BLaER1 treated with 17β-estradiol and CSF1 and Interleukin-3, amounts not matched to agents 10 nM and 100 nM (cell line): ENCODE results near the gene ZBTB46.

Source experiments
- H3K27ac ChIP-seq, 11 experiments: shearing (Covaris generic); formaldehyde crosslinking; 2 replicates each; pipeline ENCODE4 v1.8.1; 2022
- H3K27me3 ChIP-seq, 11 experiments: shearing (Covaris generic); formaldehyde crosslinking; 2 replicates each; pipeline ENCODE4 v1.8.1; 2022
- H3K36me3 ChIP-seq, 11 experiments: shearing (Covaris generic); formaldehyde crosslinking; 2 replicates each; pipeline ENCODE4 v1.8.1; 2022
- H3K4me1 ChIP-seq, 10 experiments: shearing (Covaris generic); formaldehyde crosslinking; 2 replicates each; pipeline ENCODE4 v1.8.1; 2022
- H3K4me2 ChIP-seq, 11 experiments: shearing (Covaris generic); formaldehyde crosslinking; 2 replicates each; pipeline ENCODE4 v1.8.1; 2022
- H3K4me3 ChIP-seq, 10 experiments: shearing (Covaris generic); formaldehyde crosslinking; 2 replicates each; pipeline ENCODE4 v1.8.1; 2022
- H3K9ac ChIP-seq, 11 experiments: shearing (Covaris generic); formaldehyde crosslinking; 2 replicates each; pipeline ENCODE4 v1.8.1; 2022
- H3K9me3 ChIP-seq, 11 experiments: shearing (Covaris generic); formaldehyde crosslinking; replicated peaks in 1 of 11; 2 replicates each; pipeline ENCODE4 v1.8.1; 2022
- H4K20me1 ChIP-seq, 11 experiments: shearing (Covaris generic); formaldehyde crosslinking; 2 replicates each; pipeline ENCODE4 v1.8.1; 2022
- Cebpa-rat ChIP-seq, 11 experiments: shearing (Covaris generic); IDR thresholded peaks; 2 replicates each; pipeline ENCODE4 v1.8.1; 2022

ZBTB46 gene

DNA sequence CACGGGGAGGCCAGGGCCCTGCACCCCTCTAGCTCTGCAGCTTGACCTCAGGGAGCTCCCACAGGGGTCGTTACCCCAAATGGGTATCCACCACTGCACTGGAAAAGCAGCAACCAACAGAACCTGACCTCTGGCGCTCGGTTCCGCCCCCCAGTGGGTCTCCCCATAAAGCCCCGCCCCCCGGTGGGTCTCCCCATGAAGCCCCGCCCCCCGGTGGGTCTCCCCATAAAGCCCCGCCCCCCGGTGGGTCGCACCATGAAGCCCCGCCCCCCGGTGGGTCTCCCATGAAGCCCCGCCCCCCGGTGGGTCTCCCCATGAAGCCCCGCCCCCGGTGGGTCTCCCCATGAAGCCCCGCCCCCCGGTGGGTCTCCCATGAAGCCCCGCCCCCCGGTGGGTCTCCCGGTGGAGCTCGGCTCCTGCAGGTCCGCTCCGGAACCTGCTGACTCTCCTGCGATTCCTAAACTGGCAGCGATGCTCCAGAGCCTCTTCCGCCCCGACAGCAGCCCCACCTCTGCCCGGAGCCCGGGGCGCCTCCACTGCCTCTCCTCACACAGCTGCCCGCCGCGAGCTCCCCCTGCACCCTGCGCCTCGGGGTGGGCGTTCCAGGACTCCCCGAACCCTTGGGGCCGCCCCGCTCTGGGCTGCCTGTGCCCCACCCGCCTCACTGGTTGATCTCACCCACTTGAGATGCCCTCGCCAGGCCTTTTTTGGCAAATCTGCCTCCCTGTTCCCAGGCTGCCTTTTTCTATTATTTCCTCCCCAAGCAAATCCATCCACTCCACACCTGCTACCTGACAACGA is 79.4 kb downstream of the ZBTB46 start:
- peaks cover 0 to 37% (median 0%) of the 10 kb centered on the region in 11 experiments; a peak in 5 of 22 replicates for H4K20me1 ChIP-seq
- H3K4me1 ChIP-seq: peaks cover 8 to 63% (median 54%) of the 10 kb centered on the region in 10 experiments
- no peaks in the 10 kb centered on the region for H3K9me3 ChIP-seq
- no peaks in the 10 kb centered on the region for H3K27me3 ChIP-seq
- no peak for TF ChIP-seq Cebpa-rat (IDR thresholded peaks at IDR 0.05)
- H3K27ac ChIP-seq: peak overlapping the region in 7 of 11 experiments; percentile 44 to 64 (median 47); a peak in 10 of 22 replicates
- H3K4me3 ChIP-seq: peak overlapping the region in 4 of 10 experiments; percentile 2 to 39 (median 38); a peak in 1 of 20 replicates
- H3K4me2 ChIP-seq: peak overlapping the region; percentile 64 to 97 (median 84)
- peak overlapping the region in 10 of 11 experiments; percentile 1 to 62 (median 54); a peak in 16 of 22 replicates for H3K9ac ChIP-seq
- H3K36me3 ChIP-seq: 0 out of 22 replicates have a peak, but pooled peaks cover 0 to 2% (median 0%) of the 10 kb centered on the region in 11 experiments

DNA sequence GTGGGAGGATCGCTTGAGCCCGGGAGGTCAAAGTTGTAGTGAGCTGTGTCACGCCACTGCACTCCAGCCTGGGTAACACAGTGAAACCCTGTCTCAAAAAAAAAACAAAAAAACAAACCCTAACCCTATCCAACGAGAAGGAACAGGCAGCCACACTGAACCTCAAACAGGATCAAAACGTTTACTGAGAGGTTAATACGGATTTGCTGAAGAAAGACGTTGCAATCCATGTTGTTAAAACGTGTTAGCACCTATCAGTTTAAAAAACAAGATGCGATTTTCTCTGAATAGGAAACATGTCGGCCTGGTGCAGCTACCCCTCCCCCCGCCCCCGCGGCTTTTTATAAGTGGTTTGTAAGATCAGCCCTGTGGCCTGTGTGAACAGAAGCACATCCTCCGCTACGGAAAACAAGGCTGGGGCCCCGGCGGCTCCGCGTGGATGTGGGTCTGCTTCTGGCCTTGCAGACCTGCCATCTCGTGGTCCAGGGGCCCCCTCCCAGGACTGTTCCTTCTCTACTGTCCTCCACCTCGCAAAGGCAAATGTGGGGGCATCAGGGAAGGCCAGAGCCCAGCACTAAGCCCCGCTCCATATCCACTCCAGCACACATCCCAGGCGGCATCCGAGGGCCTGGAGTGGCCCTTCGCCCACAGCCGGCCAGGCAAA is 80.1 kb downstream of the ZBTB46 start:
- Histone ChIP-seq H3K4me2 (peak overlapping the region; percentile 64 to 97 (median 84)), H3K36me3 (0 out of 22 replicates have a peak, but pooled peaks cover 0 to 2% (median 0%) of the 10 kb centered on the region in 11 experiments), H3K9ac (peak overlapping the region in 10 of 11 experiments; percentile 1 to 62 (median 54); a peak in 17 of 22 replicates), H3K27ac (peak overlapping the region in 7 of 11 experiments; percentile 44 to 64 (median 47); a peak in 11 of 22 replicates), H3K9me3 (no peaks in the 10 kb centered on the region), H3K4me1 (peaks cover 8 to 65% (median 53%) of the 10 kb centered on the region in 10 experiments), H4K20me1 (peaks cover 0 to 36% (median 0%) of the 10 kb centered on the region in 11 experiments; a peak in 5 of 22 replicates), H3K4me3 (peak overlapping the region in 4 of 10 experiments; percentile 2 to 39 (median 38); a peak in 1 of 20 replicates), H3K27me3 (no peaks in the 10 kb centered on the region)
- TF ChIP-seq Cebpa-rat (IDR thresholded peaks at IDR 0.05): no peak

DNA sequence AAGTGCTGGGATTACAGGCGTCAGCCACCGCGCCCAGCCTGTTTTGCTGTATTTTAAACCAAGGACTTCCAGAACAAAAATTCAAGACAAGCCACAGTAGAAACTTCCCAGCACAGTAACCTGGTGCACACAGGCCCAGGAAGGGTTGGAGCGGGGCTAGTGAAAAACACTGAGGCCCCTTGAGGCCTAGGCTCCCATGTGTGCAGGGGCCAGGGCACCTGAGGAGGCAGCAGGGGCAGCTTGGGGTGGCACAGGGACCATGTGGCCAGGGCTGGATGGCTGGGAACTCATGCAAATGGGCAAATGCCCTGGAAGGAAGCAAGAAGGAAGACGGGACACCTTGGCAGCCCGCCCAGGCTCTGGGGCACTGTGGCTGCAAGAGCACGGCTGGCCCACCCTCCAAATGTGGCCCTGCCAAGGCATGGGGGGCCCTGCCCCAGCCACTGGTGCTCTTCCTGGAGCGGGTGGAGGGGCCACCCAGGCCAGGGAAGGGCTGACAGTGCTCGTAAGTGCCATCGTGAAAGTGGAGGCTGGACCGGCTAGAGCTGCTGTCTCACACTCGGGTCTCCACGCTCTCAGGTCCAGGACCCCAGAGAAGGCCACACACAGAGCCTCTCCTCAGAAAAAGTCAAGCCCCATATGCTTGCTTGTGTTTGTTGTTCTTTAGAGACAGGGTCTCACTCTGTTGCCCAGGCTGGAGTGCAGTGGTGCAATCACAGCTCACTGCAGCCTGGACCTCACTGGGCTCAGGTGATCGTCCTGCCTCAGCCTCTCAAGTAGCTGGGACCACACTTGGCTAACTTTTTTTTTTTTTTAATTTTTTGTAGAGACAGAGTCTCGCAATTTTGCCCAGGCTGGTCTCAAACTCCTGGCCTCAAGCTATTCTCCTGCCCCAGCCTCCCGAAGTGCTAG is 81.2 kb downstream of the ZBTB46 start:
- Histone ChIP-seq H3K27me3 (no peaks in the 10 kb centered on the region), H3K9me3 (no peaks in the 10 kb centered on the region), H3K4me1 (peaks cover 8 to 67% (median 53%) of the 10 kb centered on the region in 10 experiments), H4K20me1 (peaks cover 0 to 27% (median 0%) of the 10 kb centered on the region in 11 experiments; a peak in 6 of 22 replicates), H3K9ac (peak overlapping the region in 2 of 11 experiments; percentile 2 to 55; a peak in 3 of 22 replicates), H3K27ac (no peak overlapping the region; a peak in 1 of 22 replicates), H3K36me3 (peaks cover 0 to 10% (median 0%) of the 10 kb centered on the region in 11 experiments; a peak in 2 of 22 replicates), H3K4me2 (peak overlapping the region in 9 of 11 experiments; percentile 76 to 97 (median 87); a peak in 17 of 22 replicates), H3K4me3 (no peak overlapping the region)
- TF ChIP-seq Cebpa-rat (IDR thresholded peaks at IDR 0.05): no peak

DNA sequence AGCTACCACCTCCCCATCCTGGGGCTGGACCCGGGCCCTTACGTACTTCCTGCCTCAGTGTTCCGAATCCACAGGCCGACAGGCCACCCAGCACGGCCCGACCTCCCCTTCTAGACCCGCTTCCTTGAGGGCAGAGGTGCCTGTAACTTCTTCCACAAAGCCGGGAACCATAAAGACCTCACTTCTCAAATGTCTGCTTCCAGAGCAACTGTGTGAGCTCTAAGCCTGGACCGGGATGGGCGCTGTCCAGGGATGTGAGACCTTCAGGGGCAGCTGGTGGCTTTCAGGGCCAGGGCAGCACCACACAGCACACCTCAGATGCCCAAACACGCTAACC is 82.2 kb downstream of the ZBTB46 start:
- peaks cover 8 to 64% (median 53%) of the 10 kb centered on the region in 10 experiments for H3K4me1 ChIP-seq
- no peaks in the 10 kb centered on the region for H3K27me3 ChIP-seq
- H4K20me1 ChIP-seq: peaks cover 0 to 26% (median 0%) of the 10 kb centered on the region in 11 experiments; a peak in 6 of 22 replicates
- H3K4me2 ChIP-seq: peak overlapping the region in 4 of 11 experiments; percentile 65 to 77 (median 71); a peak in 5 of 22 replicates
- no peak for TF ChIP-seq Cebpa-rat (IDR thresholded peaks at IDR 0.05)
- H3K9ac ChIP-seq: no peak overlapping the region
- no peak overlapping the region for H3K27ac ChIP-seq
- no peaks in the 10 kb centered on the region for H3K9me3 ChIP-seq
- H3K36me3 ChIP-seq: peaks cover 0 to 14% (median 0%) of the 10 kb centered on the region in 11 experiments; a peak in 4 of 22 replicates
- H3K4me3 ChIP-seq: no peak overlapping the region

DNA sequence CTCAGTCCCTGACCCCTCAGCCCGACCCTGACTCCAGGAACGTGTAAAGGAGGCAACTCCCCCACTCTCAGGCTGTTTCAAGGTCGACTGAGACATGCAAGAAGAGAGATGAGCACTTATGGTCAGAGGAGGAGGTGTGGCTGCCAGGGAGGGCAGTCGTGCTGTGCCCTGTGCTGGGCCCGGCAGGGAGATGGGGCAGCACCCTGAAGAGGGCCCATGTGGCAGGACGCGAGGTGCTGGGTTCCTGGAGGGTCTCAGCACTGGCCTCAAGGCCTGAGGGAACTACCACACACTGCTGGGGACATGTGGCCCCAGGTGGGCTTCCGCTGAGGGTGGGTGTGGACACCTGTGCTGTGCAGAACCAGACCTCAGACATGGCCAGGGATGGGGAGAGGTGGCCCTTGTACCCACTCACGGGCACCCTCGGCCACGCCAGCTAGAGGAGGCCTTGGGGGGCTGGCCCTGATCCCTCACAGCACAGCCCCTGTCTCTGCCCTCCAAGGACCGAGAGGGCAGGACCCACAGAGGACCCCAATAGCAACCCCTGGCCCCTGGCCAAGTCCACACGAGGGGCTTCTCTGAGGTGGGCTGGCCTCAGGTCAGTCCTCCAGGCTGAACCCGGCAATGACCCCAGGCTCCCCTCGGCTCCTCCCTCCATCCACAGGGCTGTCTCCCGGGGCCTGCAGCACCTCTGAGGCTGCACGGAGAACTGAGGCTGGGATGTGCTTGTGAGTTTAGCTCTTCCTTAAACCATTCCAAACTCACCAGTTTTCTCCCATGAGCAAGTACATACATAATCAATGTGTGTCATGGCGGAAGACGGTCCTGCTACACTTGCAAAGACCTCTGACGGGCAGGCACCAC is 82.8 kb downstream of the ZBTB46 start:
- peaks cover 4 to 14% (median 5%) of the 10 kb centered on the region in 11 experiments; a peak in 17 of 22 replicates for H3K36me3 ChIP-seq
- H3K9ac ChIP-seq: peak overlapping the region in 4 of 11 experiments; percentile 18 to 35 (median 31); a peak in 3 of 22 replicates
- TF ChIP-seq Cebpa-rat (IDR thresholded peaks at IDR 0.05): no peak
- H3K4me2 ChIP-seq: peak overlapping the region in 8 of 11 experiments; percentile 26 to 77 (median 61); a peak in 13 of 22 replicates
- peaks cover 8 to 61% (median 53%) of the 10 kb centered on the region in 10 experiments for H3K4me1 ChIP-seq
- H3K27ac ChIP-seq: peak overlapping the region in 1 of 11 experiments; percentile 6; a peak in 2 of 22 replicates
- no peaks in the 10 kb centered on the region for H3K9me3 ChIP-seq
- no peak overlapping the region for H3K4me3 ChIP-seq
- peaks cover 0 to 22% (median 0%) of the 10 kb centered on the region in 11 experiments; a peak in 6 of 22 replicates for H4K20me1 ChIP-seq
- H3K27me3 ChIP-seq: no peaks in the 10 kb centered on the region

DNA sequence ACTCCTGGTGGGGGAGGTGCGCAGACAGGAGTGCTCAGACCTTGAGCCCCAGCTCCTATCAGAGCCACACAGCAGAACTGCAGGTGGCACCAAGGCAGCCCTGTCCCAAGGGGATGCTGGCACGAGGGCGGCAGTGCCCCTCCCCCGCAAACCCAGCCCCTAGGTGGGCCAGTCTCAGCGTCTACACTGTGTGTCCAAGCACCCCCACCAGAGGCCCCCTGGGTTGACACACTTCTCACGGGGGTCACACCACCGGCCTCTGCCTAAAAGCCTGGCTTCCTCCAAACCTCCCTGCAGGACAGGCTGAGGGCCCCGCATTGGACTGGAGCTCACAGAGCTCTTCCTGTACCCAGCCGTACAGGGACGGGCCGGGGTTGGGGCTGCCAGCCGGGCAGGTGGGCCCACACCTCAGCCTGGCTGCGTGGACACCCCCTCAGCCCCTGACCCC is 83.4 kb downstream of the ZBTB46 start:
- TF ChIP-seq Cebpa-rat (IDR thresholded peaks at IDR 0.05): no peak

More for the DNA sequence above, 83.4 kb downstream of the ZBTB46 start:
- Histone ChIP-seq H3K9ac (peak overlapping the region in 4 of 11 experiments; percentile 18 to 35 (median 31); a peak in 3 of 22 replicates), H4K20me1 (peaks cover 0 to 18% (median 0%) of the 10 kb centered on the region in 11 experiments; a peak in 6 of 22 replicates), H3K27ac (peak overlapping the region in 1 of 11 experiments; percentile 6; a peak in 1 of 22 replicates), H3K4me3 (no peak overlapping the region), H3K4me2 (peak overlapping the region in 8 of 11 experiments; percentile 26 to 77 (median 61); a peak in 15 of 22 replicates), H3K36me3 (peaks cover 6 to 17% (median 10%) of the 10 kb centered on the region in 11 experiments; a peak in 18 of 22 replicates), H3K27me3 (no peaks in the 10 kb centered on the region), H3K4me1 (peaks cover 8 to 59% (median 48%) of the 10 kb centered on the region in 10 experiments), H3K9me3 (no peaks in the 10 kb centered on the region)
